Esophagus mucosa (tissue), 1 donor: ENCODE results near the gene TRIM58. TPM values are rescaled to one million over a fixed set of nuclear protein-coding genes. Genes with fewer than 3 reads are reported as not detected.

ENCODE experiments used
- ATAC-seq: fragments of 200-7000 bp; cut with Tn5 transposase; one replicate; pipeline ENCODE4 v1.9.1; 2020
- total RNA-seq: library from RNA; stranded (reverse); gene quantifications from one replicate; pipeline ENCODE4 v1.2.4, GENCODE V29; 2023
- donor health status: DM: yes; HTN: yes; CAD: no.

The TRIM58 gene, protein sequence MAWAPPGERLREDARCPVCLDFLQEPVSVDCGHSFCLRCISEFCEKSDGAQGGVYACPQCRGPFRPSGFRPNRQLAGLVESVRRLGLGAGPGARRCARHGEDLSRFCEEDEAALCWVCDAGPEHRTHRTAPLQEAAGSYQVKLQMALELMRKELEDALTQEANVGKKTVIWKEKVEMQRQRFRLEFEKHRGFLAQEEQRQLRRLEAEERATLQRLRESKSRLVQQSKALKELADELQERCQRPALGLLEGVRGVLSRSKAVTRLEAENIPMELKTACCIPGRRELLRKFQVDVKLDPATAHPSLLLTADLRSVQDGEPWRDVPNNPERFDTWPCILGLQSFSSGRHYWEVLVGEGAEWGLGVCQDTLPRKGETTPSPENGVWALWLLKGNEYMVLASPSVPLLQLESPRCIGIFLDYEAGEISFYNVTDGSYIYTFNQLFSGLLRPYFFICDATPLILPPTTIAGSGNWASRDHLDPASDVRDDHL
- total RNA-seq: 0.20 TPM

DNA sequence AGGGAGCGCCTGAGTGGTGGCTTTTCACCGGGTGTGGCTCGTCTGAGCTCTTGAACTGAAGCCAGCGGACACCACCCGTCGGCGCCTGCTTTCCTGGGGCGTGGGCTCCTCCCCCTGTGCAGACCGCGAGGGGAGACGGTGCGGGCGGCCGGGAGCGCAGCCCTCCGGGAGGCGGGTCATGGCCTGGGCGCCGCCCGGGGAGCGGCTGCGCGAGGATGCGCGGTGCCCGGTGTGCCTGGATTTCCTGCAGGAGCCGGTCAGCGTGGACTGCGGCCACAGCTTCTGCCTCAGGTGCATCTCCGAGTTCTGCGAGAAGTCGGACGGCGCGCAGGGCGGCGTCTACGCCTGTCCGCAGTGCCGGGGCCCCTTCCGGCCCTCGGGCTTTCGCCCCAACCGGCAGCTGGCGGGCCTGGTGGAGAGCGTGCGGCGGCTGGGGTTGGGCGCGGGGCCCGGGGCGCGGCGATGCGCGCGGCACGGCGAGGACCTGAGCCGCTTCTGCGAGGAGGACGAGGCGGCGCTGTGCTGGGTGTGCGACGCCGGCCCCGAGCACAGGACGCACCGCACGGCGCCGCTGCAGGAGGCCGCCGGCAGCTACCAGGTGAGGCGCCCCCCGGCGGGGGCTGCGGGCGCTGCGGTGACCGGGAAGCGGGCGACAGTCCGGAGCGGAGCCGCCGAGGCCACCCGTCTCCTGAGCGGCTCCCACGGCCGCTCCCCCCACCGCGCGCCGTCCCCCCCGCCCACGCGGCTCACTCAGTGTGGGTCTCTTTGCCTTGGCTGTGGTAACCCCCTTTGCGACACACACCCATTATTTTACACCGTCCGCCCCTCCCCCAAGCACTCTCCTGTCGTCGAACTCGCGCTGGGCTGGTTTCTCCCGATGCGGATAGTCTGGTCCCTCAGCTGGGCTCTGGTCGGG is at the start of gene TRIM58:
TSS of gene TRIM58 (plus strand) at position 119 of the 916 bp plus-strand sequence. CDS start at position 179, 60 bp downstream.
- ATAC-seq: peak; percentile 10

DNA sequence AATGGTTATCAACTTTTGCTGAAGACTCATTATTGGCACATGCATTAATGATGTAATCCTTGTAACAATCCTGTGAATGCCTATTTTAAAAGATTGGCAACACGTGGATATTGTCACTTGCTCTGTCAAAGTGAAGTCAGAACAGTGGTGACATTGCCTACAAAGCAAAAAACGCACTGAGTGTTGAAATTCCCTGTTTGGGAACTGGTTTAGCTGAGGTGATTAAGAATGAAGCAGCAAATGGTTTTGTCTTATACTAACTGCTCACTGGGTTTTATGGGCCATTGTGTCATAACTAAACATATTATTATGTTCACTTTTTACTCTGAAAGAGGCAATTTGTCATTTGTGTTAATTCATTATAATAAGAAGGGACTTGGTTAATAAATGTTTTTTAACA is 44.4 kb upstream of the TRIM58 start:
- ATAC-seq: no peak

DNA sequence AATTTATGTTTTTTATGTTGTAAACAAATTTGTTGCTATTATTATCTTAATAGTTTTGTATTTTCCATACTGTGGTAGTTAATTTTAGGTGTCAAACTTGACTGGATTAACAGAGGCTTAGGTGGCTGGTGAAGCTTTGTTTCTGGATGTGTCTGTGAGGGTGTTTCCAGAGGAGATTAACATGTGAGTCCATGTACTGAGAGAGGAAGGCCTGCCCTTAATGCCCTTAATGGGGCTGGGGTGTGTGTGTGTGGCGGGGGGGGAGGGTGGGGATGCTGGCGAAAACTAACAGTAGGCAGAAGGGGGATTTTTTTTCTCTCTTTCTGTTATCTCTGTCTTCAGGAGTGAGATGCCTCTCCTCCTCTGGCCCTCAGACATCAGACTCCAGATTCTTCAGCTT is 34.9 kb upstream of the TRIM58 start:
- no peak for ATAC-seq

DNA sequence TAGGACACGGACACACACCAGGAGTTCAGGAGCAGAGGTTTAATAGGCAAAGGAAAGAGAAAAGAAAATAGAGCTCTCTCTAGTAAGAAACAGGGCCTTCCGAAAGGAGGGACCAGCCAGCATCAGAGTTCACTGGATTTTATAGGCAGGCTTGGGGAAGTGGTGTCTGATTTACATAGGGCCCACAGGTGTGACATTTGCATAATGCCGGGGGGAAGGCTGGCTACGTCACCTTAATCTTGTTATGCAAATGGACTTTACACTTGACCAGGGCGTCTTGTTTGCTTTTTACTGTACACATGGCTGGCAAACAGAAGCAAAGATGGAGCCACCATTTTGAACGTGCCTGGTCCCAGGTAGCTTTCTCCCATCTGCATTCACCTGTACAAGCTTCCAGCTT is 33.0 kb upstream of the TRIM58 start, which contains the start of gene OR14A16:
TSS of gene OR14A16 (minus strand) at position 97 of the 400 bp plus-strand sequence. CDS start 8,390 bp downstream, outside the sequence.
- no peak for ATAC-seq

DNA sequence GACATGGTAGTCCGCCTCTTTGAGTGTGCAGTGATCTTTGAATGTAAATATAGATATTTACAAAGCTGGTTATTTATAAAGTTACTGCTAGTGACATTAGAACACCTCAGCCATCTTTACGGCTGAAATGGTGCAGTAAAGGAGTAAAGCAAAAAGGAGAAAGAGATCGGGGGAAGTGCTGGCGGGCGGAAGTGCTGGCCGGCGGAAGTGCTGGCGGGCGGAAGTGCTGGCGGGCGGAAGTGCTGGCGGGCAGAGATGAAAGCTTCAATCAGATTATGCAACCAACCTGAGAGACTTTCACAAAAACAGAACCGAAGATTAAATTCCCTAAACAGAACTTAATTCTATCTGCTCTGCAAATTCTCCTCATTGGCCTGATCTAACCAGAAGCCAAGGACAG is 31.6 kb upstream of the TRIM58 start:
- ATAC-seq: no peak

DNA sequence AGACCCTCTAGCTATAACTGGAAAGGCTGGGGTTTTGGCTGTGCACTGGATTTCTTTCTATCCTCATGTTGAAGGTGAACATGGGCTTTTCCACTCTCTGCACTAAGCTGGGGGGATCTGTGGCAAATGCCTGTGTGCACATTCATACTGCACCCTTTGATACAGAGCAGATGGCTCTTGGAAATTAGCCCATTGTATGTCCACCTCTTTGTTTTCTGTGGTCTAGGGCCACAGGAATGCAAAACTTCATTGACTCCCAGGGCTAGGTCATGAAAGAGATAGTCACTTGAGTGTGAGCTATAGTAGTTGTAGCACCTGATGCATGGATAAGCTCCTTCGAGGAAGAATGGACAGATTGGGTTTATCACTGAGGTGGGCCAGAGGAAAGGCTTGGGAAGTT is 27.3 kb upstream of the TRIM58 start:
- ATAC-seq: no peak

DNA sequence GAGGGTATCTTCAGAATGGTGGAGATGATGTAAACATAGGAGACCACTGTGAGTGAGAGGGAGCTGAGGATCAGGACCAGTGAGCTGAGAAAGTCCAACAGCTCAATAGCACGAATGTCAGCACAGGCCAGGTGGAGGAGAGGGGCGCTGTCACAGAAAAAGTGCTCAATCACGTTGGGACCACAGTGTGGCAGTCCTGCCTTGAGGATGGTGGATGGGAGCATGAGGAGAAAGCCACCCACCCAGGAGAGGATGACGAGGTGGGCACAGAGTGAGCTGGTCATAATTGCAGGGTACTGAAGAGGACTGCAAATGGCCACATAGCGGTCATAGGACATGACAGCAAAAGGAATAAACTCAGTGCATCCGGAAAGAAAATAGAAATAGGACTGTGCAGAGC is 23.4 kb upstream of the TRIM58 start:
- no peak for ATAC-seq

DNA sequence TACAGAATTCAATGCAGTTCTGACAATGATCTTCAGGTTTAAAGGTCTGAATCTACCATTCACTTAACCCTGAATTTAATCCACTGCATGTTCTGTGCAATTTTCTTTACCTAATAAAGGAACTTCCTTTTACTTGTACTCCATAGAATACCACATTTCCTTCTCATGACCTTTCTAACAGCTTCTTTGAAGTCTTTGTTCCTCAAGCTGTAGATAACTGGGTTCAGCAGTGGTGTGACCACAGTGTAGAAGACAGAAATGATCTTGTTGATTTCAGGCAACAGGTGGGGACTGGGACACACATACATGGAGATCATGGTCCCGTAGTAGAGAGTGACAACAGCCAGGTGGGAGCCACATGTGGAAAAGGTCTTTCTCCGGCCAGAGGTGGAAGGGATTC is 16.2 kb upstream of the TRIM58 start:
- no peak for ATAC-seq

DNA sequence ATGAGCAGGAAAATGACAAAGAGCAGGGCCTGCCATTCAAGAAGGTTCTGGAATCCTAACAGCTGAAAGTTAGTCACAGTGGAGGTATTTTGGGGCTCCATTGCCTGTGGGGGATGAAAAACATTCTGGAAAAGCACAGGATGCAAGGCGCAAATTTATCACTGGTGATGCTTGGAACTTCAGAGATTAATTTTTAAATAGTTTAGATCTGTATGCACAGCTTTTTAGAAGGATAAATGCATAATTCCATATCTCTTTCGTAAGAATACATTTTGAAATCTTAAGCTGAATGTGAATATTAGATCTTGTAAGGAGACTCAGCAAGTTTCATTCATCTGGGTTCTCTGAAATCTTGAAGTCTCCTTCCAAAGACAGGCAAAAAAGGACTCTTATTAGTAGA is 15.2 kb upstream of the TRIM58 start, which contains the start of gene OR11L1:
TSS of gene OR11L1 (minus strand) at position 101 of the 400 bp plus-strand sequence. CDS start at position 101, 0 bp downstream.
- ATAC-seq: no peak

DNA sequence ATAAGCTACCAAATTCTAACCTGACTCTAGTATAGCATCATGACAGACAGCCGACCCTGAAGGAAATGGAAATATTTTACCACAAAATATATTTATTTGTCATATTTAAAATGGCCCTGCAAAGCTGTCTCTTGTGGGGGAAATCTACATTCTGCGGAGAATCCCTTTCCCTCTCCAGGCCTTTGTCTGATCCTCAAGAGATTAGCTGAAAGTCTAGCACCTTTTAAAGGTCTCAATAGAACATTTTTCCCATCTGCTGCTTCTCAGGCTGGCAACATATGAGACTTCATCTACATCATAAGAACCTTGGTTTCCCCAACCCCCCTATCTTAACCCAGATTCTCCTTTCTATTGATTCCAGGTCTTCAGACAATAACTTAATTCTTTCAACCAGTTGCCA is 13.6 kb upstream of the TRIM58 start:
- no peak for ATAC-seq

DNA sequence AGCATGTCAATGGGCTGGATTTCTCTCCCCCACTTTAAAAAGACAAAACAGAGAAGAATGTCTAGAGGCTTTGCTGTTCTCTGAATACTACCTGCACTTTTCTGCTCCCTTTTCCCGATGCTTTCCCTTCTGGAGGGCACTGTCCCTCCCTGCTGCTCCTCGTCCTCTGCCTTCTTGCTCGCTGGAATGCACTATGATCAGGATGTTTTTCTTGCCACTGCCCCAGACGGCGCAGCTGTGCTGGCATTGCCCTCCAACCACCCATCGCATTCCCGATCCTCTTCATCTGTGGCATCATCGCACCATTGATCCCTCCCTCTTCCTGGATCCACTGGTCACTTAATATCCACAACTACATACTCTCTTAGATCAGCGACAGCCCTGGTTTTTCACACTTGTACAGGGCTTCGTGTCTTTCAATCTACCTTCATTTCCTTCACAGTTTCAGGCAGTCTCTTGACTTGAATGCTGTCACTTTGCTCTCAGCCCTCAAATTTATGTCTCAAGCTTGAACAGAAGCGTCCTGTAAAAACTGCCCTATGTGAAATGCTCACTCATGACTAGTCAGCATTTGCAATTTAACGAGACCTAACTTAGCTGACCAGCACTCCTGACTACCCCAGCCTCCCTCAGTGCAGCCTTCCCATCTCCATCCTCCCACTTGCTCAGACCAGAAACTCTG is 11.8 kb upstream of the TRIM58 start:
- no peak for ATAC-seq

DNA sequence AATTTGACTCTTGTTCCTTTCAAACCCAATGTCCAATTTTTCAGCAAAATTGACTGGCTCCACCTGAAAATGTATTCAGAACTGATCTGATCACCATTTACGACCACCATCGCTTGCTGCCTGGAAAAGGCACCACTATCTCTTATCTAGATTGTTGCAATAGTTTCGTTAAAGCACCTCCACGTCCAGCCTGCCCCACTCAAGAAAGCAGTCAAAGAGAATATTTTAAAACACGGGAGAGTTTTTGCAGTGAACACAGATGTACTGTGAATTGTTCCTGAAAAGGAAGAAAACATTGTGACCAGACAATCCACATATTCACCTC is 11.3 kb upstream of the TRIM58 start:
- ATAC-seq: no peak

DNA sequence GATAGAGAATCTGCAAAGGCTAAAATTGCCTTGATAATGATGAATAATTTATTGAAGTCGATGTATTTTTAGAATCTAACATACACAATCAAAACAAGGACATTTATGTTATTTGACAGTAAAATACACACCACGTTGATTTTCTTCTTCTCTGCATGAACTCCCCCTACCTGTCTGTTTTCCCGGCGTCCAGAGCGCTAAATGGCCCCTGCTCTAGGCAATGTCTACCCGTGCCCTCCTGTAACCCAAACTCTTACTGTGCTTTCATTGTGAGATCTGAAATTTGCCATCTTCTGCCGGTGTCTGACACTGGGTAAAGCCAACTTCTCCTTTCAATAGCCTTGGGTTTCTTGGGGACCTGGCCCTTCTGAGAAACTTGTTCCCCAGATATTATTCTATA is 8.6 kb upstream of the TRIM58 start:
- ATAC-seq: no peak

DNA sequence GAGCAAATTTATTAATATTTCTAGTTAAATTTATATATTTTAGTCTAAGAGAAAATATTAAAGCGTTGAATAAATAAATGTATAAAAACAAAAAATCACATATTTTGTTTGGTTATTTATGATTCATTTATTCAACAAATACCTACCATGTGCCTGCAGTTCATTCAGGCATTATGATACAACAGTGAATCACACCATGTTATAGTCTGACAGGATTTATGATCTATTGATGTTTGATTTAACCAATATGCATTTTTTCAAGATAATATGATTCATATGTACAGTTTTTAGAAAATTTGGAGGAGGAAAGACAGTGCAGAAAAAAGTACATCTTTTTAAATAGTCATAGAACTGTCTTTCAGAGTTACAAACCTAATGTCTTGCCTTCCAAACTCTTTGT is 7.4 kb upstream of the TRIM58 start:
- no peak for ATAC-seq

DNA sequence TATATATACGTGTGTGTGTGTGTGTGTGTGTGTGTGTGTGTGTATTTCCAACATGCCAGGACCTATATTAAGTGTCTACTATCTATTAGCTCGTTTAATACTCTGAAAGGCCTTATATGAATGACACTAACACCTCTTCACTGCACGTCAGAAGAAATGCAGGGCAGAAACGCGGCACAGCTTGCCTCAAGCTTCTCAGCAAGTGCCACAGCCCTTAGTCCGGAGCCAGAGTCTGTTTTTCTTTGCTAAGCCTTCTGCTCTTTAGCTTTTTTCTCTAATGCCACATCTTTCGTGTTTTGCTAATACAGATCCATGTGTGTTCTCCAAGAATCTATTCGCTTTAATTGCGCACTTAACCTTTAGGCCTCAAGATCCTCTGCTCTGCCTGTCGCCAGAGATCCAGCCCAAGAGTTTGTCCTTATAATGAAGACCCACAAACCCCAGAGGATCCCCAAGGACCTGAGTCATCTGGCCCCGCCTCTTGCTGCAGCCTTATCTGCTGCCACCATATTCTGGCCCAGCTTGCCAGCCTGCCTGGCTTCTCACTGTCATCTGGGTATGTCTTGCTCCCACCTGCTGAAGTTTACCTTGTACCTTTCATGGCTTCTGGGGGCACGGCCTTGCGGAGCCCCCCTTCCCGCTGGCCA is 2.0 kb upstream of the TRIM58 start:
- ATAC-seq: no peak

DNA sequence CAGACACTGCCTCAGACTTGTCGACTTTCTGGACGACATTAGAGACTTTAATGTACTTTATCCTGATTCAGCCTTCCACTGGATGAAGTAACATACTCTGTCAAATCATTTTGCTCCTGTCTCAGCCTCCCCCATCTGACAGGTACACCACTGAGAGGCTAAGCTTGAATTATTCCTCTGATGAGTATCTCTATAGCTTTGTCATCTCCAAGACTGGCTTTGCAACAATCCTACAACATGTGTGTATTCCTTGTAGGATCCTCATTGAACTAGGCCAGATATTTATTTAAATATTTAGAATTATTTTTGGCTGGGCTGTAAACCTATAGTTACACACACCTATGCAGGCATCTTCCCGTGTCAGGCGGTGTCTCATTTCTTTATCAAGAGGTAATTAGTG is 1.1 kb upstream of the TRIM58 start:
- ATAC-seq: no peak

DNA sequence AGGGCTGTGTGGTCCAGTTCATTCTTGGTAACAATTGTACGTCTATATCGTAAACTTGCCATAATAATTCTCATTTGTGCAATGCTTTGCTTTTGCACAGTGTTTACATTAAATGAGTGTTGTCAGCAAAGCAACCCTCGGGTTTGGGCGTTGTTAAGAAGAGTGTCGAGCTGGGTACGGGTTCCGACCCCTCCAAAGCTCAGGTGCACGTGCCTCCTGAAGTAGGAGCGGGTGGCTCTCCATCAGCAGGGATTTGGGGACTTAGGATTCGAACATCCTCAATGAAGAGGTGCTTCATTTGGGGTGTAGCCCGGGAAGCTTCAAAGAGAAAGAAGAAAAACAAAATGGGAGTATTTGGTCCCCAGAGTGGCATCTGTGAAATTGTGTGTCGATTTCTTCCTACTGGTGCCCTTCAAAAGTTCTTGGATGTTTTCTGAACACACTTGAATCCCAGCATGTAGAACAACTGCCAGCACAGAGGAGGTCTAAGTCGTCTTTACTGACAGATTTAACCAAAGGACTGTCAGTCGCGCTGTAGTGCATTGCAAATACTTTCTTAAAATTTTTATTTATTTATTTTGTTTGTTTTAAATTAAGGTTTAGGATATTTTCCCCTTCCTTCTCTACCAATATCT is 1.1 kb downstream of the TRIM58 start:
- ATAC-seq: no peak

DNA sequence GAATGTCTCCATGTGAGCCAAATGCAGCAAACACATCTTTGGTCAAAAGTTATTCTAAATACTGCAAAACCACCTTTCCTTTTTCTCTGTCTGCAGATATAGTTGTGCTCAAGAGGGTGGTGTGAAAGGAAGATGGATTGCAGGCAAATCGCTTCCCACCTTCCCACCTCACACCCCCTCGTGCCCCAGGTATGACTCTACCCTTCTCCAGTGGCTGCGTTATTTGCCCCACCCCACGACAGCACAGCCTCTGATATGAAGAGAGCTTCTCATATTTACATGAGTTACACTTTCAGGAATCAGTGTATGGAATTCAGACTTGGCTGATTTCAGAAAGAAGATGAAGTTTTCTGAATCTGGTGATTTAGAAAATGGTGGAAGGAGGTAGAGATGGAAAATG is 5.8 kb downstream of the TRIM58 start:
- ATAC-seq: no peak

DNA sequence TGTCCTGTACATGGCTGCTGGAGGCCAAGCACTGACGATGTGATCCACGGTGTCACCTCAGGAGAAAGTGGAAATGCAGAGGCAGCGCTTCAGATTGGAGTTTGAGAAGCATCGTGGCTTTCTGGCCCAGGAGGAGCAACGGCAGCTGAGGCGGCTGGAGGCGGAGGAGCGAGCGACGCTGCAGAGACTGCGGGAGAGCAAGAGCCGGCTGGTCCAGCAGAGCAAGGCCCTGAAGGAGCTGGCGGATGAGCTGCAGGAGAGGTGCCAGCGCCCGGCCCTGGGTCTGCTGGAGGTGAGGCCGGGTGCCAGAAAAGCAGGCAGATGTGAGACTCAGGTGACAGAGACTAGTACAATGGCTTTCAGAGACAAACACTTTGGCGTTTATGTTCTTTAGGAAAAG is 7.7 kb downstream of the TRIM58 start:
- no peak for ATAC-seq

DNA sequence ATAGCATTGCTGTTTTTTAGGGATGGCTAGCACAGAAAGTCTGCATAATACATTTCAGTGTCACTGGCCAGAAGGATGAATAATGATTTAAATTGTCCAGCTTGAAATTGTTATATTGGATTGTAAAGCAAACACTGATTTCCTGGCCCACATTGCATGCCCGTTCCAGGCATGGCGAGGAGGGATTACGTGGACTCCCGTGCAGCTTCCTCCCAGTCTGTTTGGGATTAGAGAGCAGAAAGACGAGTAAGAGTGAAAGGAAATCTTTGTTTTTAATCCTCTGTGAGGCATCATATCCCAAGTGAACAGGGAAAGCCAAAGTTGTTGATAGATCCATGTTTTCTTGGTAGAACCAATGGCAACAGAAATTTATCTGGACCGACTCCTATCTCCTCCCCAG is 8.4 kb downstream of the TRIM58 start:
- no peak for ATAC-seq

DNA sequence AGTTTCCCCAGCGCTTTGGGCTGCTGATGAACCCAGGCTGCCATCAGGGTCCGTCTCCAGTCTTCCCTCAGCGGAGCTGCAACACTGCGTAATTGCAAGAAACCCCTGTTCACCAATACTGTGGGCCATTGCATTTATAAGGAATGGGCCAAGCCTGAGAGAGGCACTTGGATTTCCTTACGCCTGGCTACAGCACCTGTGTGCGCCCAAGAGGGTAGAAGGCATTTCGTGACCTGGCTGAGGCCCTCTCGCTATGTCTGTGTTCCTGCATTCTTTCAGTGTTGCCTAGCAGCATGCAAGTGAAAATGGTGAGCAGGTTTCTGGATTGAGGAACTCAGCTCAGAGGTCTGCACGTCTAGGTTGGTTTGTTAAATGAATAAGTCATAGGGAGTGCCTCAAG is 26.4 kb downstream of the TRIM58 start:
- ATAC-seq: no peak
